Glutamatergic neuron (in vitro differentiated cells): Measurements from ENCODE around the gene MFNG. TPM values are rescaled to one million over a fixed set of nuclear protein-coding genes. Genes with fewer than 3 reads are reported as not detected.
A peak's percentile ranks its signal among the peaks of the same experiment; 100 is the strongest.

Experiments used
- DNase-seq: peaks from one replicate; pipeline ENCODE4 v3.0.0; 2022
- H3K27ac Mint-ChIP-seq: one replicate; pipeline ENCODE4 v1.8.0; 2020; ENCODE audit warnings: mild to moderate bottlenecking, mixed read lengths, inconsistent platforms; ENCODE audit not compliant: unreplicated experiment
- H3K27me3 Mint-ChIP-seq: one replicate; pipeline ENCODE4 v1.8.0; 2020; ENCODE audit warnings: mild to moderate bottlenecking, moderate library complexity, mixed read lengths, inconsistent platforms; ENCODE audit not compliant: unreplicated experiment
- H3K36me3 Mint-ChIP-seq: one replicate; pipeline ENCODE4 v1.8.0; 2020; ENCODE audit warnings: mild to moderate bottlenecking, mixed read lengths, inconsistent platforms; ENCODE audit not compliant: unreplicated experiment
- H3K4me1 Mint-ChIP-seq: one replicate; pipeline ENCODE4 v1.8.0; 2020; ENCODE audit warnings: mild to moderate bottlenecking, low read depth, mixed read lengths, inconsistent platforms; ENCODE audit not compliant: unreplicated experiment
- H3K4me3 Mint-ChIP-seq: one replicate; pipeline ENCODE4 v1.8.0; 2020; ENCODE audit warnings: mild to moderate bottlenecking, mixed read lengths, inconsistent platforms; ENCODE audit not compliant: unreplicated experiment
- H3K9me3 Mint-ChIP-seq: one replicate; pipeline ENCODE4 v1.8.0; 2020; ENCODE audit warnings: mild to moderate bottlenecking, moderate library complexity, mixed read lengths, inconsistent platforms; ENCODE audit not compliant: unreplicated experiment
- CTCF ChIP-seq: fragments of 200-600 bp; sonication (generic); IDR thresholded peaks from one replicate; pipeline ENCODE4 v1.5.0; 2021; ENCODE audit not compliant: partially characterized antibody, unreplicated experiment
- total RNA-seq: library from RNA; stranded (reverse); fragmentation: NEBNext Ultra II Directional; extraction: Animal tissue kit (Norgen Biotek cat#: 25700); gene quantifications from one replicate; pipeline ENCODE4 v1.2.1, GENCODE V29; 2021; ENCODE audit not compliant: unreplicated experiment

The MFNG gene
- total RNA-seq, 1 donor from 2014 or later = 61.1 TPM

GRCh38 chr22:37473437-37473946 lies 12.7 kb downstream of the MFNG start:
- no peak for TF ChIP-seq CTCF
- no peak overlapping the region for H3K4me3 Mint-ChIP-seq
- no peak for DNase-seq
- H3K27me3 Mint-ChIP-seq = peaks cover 2% of the 10 kb centered on the region
- H3K9me3 Mint-ChIP-seq = peaks cover 4% of the 10 kb centered on the region
- no peaks in the 10 kb centered on the region for H3K36me3 Mint-ChIP-seq
- peaks cover 13% of the 10 kb centered on the region for H3K4me1 Mint-ChIP-seq
- no peak overlapping the region for H3K27ac Mint-ChIP-seq

- Mint-ChIP-seq H3K36me3 (no peaks in the 10 kb centered on the region), H3K4me1 (peaks cover 17% of the 10 kb centered on the region), H3K27me3 (peaks cover 2% of the 10 kb centered on the region), H3K4me3 (no peak overlapping the region), H3K9me3 (peaks cover 4% of the 10 kb centered on the region), H3K27ac (no peak overlapping the region)
- DNase-seq = peak; percentile 59
- peak; percentile 58 for TF ChIP-seq CTCF
Observed at GRCh38 chr22:37472418-37473006, 13.7 kb downstream of the MFNG start.

GRCh38 chr22:37471727-37472417 lies 14.3 kb downstream of the MFNG start:
- Mint-ChIP-seq H3K4me1 (peaks cover 22% of the 10 kb centered on the region), H3K27me3 (peaks cover 2% of the 10 kb centered on the region), H3K4me3 (no peak overlapping the region), H3K36me3 (no peaks in the 10 kb centered on the region), H3K27ac (no peak overlapping the region), H3K9me3 (peaks cover 4% of the 10 kb centered on the region)
- no peak for DNase-seq
- TF ChIP-seq CTCF = no peak

- peaks cover 20% of the 10 kb centered on the region for H3K4me1 Mint-ChIP-seq
- H3K27ac Mint-ChIP-seq = no peak overlapping the region
- H3K9me3 Mint-ChIP-seq = peaks cover 4% of the 10 kb centered on the region
- H3K4me3 Mint-ChIP-seq = no peak overlapping the region
- peaks cover 4% of the 10 kb centered on the region for H3K27me3 Mint-ChIP-seq
- DNase-seq = no peak
- H3K36me3 Mint-ChIP-seq = no peaks in the 10 kb centered on the region
- no peak for TF ChIP-seq CTCF
Observed at GRCh38 chr22:37470087-37470445, 16.1 kb downstream of the MFNG start.
